SK-N-DZ (cell line): ENCODE results near the gene AADAT.
"Not testable (repeated sequence)": the region's sequence is repeated elsewhere in the genome, so short reads cannot be mapped to it uniquely, and the experiment has no call there.

Source experiments
- DNase-seq: peaks from one replicate; pipeline ENCODE4 v3.0.0-alpha.2; 2015; ENCODE audit warnings: low spot score

The AADAT gene

DNA sequence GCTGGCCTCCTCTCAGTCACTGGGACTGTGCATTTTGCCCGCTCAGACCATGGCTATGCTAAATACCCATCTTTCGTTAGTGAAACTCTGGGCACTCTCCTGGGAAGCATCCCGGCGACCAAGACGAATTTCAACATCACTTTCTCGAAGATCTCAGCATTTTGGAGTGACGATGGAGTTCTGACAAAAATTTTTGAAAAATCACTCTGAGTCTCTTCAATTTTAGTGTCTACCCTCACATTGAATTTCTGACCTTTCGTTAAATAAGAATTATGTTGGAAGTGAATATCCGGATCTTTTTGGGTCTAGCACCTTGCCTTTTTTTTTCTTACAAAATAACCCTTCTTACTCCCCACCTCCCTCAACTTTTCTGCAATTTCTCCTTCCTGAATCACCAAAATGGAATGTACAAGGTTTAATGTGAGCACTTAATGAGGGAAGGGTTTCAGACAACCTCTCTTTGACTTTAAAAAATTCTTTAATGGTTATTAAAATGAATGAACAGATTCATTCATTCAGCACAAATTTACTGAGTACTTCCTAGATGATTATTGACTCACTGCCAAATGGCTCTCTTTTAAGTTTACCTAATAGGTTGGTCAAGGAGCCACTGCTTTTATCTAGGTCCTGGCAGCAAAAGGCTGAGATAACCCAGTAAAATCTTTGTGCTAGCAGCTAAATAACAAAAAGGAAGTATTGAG is 746 bp upstream of the AADAT start:
- no peak for DNase-seq

GRCh38 chr4:170089274-170089667 is 485 bp downstream of the AADAT start:
- DNase-seq, result peak; percentile 66

DNA sequence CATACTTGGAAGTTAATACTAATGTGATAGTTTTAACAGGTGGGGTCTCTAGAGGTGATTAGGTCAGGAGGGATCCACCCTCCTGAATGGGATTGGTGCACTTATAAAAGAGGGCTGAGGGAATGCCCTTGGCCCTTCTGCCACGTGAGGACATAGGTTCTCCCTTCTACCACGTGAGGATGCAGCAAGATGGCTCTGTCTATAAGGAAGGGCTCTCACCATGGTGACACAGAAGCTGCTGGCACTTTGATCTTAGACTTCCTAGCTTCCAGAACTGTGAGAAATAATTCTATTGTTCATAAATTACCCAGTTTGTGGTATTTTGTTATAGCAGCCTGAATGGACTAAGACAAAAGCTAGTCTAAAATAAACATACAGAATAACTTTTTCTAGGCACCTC is 1.0 kb downstream of the AADAT start:
- peak; percentile 45 for DNase-seq

- DNase-seq, result no peak
Observed at GRCh38 chr4:170087163-170087700, 2.5 kb downstream of the AADAT start.

GRCh38 chr4:170083541-170083940 is 6.2 kb downstream of the AADAT start:
- no peak for DNase-seq

GRCh38 chr4:170080496-170080895 is 9.3 kb downstream of the AADAT start:
- no peak for DNase-seq

GRCh38 chr4:170079981-170080380 is 9.8 kb downstream of the AADAT start:
- no peak for DNase-seq

DNA sequence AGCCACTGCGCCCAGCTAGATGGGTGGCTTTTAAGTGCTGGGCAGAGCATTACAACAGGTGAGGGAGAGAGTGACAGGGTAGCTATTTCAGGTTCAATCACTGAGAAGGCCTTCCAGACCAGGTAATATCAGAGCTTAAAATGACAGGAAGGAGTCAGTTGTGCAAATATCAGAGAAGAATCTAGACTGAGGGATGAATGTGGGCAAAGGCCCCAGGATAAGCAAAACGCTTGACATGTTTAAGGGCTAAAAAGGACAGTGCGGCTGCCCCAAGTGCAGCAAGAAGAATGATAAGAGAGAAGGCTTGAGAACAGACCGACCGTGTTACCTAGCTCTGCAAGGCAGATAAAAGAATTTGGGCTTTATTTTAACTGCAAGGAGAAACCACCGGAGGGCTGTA is 18.6 kb downstream of the AADAT start:
- no peak for DNase-seq

GRCh38 chr4:170068438-170069128 is 21.2 kb downstream of the AADAT start:
- DNase-seq, result no peak

GRCh38 chr4:170059421-170059820 is 30.3 kb downstream of the AADAT start:
- DNase-seq, result no peak

GRCh38 chr4:170058826-170059225 is 30.9 kb downstream of the AADAT start:
- DNase-seq, result no peak

DNA sequence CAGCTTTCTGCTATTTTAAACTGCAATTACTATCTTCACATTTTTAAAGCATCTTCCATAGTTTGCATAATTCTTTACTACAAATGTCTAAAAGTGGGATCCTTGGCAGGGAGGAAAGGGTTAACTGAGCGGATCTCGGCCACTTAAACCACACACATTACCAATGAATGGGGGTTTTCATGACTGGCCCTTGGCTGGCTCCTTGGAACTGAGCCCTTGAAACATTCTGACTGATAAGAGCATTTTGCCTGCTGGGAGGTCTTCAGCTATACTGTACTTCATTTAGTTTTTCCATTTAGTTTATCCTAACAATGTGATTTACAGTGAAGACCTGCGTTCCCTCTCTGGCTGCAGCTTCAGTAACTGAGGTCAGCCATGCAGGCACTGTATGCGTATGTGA is 31.9 kb downstream of the AADAT start:
- DNase-seq, result no peak

DNA sequence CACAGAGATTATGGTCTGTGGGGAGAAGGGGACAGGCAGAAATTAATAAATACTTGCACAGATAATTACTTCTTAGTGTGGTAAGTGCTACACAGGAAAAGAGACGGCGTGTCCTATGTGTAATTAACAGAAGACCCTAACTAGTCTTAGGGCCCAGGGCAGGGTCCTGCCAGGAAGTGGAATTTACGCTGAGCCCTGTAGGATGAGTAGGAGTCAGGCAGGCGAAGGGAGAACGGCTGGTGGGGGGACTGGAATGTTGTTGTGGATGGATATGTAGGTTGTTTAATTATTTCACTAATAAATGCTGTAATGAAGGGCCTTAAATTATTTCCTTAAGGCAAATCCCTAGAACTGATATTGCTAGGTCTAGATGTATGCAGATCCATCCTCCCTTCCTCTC is 36.8 kb downstream of the AADAT start:
- DNase-seq, result no peak

DNA sequence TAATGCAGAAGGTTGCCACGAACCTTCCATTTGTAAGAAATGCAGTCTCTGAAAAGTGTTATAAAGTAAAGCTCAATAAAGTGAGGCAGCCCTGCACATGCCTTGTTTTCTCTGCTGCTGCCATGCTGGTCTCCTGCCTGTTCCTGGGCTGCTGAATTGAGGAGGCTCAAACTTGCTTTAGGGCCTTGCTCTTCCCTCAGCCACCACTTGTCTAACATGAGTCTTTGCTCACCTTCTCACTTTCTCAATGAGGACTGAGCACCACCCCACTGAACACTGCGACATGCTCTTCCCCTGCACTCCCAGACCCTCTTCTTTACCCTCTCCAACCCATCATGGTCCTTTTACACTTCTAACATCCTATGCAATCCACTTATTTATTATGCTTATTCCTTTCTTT is 38.4 kb downstream of the AADAT start:
- no peak for DNase-seq

- DNase-seq, result no peak
Observed at GRCh38 chr4:170049766-170050165, 40.0 kb downstream of the AADAT start.

DNA sequence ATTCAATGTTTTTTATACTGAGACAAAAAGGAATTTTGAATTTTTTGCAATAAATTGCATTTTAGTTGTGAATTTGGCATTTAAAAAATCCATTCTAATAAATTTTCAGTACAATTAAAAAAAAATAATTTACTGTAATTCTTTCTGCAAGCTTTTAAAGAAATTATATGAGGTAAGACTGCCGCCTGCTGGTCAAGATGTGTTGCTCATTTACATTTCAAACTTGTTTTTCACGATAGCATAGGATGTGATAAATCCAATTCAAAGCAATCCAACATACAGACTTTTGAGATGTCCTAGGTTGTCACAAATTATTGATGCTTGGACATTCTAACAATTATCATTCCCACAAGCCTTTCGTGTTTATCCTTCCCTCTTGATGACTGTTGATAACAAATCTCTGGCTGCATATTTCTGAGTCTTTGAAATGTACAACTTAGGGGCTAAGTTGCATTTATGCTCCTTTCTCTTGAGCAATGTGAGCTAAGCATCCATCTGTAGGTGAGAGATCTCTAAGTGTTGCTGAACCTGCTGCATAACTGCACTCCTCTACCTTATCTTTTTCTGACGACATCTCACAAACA is 41.9 kb downstream of the AADAT start:
- peak; percentile 67 for DNase-seq

DNA sequence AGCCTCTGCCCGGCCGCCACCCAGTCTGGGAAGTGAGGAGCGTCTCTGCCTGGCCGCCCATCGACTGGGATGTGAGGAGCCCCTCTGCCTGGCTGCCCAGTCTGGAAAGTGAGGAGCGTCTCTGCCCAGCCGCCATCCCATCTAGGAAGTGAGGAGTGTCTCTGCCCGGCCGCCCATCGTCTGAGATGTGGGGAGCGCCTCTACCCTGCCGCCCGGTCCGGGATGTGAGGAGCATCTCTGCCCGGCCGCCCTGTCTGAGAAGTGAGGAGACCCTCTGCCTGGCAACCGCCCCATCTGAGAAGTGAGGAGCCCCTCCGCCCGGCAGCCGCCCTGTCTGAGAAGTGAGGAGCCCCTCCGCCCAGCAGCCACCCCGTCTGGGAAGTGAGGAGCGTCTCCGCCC is 43.6 kb downstream of the AADAT start:
- not testable (repeated sequence) for DNase-seq

- no peak for DNase-seq
Observed at GRCh38 chr4:170040031-170040680, 49.6 kb downstream of the AADAT start.

DNA sequence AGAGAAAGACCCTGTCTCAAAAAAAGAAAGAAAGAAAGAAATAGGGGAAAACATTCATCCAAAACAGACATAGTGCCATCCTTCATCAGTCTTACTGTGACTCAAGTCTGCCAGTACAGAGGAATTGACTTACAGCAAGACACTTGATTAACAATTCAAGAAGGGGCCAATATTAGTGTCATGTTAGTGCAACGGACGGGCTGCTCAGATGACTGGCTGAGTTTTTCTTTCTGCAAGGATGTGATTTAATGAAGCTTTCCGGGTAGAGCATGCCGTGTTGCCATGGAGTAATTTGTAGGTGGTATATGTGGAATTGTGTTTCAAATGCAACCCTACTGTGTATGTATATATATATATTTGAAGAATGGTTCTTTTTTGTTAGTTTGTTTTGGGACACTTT is 51.0 kb downstream of the AADAT start:
- DNase-seq, result no peak

DNA sequence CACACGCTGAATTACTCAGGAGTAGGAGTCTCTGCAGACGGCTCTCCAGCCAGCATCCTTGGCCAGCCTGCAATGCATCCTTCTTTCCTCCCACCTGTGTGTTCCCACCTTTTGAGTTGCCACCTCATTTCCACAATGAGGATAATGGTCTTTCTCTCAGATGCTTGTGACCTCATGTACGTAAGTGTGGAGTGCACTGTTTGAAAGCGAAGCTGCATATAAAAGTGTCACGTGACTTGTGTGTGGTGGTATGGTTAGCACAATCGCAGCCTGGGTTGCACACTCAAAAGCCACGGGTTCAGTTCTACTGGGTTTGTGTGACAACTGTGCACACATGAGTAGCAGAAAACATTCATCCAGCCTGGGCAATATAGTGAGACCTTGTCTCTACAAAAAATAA is 51.5 kb downstream of the AADAT start:
- no peak for DNase-seq

DNA sequence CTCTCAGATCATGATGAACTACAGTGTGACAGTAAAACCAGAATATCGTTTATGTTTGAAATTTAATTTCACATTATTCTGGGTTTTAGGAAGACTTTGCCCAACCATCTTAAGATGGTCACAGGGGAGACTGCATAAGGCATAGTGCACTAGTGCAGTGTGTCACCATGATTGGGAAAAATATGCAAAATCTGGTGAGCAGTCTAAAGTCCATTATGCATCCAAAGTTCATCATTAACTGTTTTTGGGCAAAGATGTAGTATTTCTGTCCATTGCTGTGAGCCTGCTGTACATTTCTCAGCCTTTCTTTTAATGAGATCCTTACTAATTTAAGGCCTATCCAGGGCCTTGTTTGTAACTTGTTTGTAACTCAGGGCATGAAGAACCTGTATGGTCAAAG is 52.3 kb downstream of the AADAT start:
- DNase-seq, result no peak

- DNase-seq, result no peak
Observed at GRCh38 chr4:170035845-170036244, 53.9 kb downstream of the AADAT start.
